DMS79 (cell line): ENCODE results near the gene TMEM126A.

Experiments used
- DNase-seq: peaks from one replicate; lab custom pipeline; 2025; lab: John Stamatoyannopoulos, UW

The TMEM126A gene

DNA sequence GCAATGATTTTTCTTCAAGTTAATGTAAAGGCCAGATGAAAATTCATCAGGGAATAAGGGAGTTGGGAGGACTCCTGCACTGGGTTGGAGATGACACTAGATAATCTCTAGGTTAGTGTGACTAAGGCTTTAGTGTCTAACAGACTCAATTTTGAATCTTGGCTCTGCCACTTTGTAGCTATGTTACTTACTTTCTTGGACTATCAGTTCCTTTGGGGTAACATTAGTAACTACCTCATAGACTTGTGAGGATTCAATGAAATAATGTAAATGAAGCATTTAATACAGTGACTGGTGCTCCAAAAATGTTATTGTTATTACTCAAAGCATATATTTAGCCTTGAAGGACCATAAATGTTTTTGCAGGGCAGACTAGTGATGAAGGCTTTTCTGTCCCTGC, 47.8 kb downstream of the TMEM126A start:
- DNase-seq: no peak

DNA sequence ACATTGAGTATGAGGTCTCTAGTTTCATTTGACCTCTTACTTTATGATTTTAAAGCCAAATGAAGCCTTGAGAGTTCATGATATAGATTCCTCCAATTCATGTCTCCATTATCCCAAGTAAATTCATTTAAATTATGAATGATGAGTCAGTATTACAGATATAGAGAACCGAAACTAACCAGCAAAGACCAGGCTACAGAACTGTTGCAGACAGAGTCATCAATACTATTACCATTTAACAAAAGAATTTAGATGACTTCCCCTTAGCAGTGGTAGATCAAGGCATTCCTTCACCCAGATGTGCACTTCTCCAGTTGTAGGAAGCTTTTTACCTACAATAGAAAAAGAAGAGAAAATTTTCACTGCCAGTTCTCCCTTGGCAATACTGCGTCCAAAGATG, 50.0 kb downstream of the TMEM126A start:
- no peak for DNase-seq

DNA sequence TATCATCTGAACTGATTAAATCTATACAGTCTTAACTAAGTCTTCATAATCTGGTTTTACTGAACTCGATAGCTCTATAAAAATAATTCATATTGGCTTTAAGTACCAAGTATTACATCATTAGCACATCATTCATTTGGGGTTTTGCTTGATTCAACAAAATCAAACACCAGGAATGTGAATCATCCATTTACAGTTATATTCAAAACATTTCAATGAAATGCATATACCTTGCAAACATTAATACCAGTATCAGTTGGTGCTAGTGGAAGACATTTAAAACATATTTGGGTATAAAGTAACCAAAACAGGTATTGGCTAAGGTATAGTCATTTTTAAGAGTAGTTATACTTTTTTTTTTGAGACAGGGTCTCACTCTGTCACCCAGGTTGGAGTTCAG, 50.4 kb downstream of the TMEM126A start:
- DNase-seq: no peak

DNA sequence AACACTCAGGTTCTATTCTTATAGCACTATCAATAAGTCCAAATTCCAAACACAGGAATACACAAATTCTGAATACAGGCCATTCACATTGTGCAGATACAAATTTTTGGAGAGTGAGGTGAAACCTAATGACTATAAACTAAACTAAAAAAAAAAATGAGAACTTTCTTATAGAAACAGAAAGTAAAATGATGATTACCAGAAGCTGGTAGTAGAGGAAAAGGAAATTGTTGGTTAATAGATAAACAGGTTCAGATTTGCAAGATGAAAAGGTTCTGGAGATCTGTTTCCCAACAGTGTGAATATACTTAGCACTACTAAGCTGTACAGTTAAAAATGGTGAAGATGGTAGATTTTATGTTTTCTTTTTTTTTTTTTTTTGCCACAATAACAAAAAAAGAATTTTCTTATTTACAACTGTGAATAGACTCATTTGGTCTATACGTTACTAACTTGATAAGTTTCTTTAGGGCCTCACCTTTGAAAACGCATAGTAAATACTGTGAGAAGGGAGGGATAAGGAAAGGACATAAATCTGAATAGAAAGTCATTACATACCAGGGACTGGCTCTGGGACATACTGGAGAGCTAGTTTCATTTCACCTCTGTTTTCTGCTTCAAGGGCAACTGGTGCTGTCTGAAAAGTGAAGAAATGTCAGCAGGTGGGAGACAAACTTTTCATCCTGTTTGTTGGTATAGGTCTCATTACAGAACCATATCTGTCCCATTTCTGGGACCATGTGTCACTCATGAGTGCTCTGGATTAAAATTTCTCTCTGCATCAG, 52.4 kb downstream of the TMEM126A start:
- no peak for DNase-seq

DNA sequence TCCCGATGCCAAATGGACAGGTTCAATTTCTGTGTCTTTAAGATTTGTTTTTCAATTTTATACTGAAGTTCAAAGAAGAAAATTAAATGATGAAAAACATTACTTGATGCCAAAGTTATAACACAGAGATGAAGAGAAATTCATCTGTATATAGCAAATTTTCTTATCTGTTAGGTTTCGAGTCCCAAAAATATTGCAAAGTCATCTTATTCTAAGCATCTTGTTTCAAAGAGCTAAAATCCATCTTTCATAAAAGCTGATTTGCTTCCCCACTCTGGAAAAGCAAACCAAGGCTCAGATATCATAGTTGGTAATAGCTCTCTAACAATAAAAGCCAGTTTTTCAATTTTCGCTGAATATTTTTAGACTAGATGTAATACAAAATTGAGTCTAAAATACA, 57.2 kb downstream of the TMEM126A start:
- DNase-seq: no peak

DNA sequence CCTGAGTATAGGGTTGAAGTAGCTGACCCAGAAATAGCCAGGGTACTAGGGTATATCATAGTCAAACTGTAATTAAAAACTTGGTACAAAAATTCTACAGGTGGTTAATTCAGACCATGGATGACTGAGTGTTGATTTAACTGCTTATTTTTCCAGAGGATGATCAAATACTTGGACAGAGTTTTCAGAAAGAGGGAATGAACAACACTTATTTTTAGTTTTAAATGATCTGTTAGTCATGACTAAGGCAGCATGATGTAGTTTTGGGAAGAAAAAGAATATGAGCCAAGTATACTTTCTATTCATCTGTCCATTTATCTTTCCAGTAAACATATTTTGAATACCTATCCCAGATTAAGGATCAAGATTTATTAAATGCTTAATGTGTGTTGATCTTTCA, 58.0 kb downstream of the TMEM126A start:
- no peak for DNase-seq
